GM12878 (cell line): ENCODE measurements around the gene KLHL8. TPM values are rescaled to one million over a fixed set of nuclear protein-coding genes. Genes with fewer than 3 reads are reported as not detected.

Experiments
- ATAC-seq: fragments of 200-7000 bp; cut with Tn5 transposase; 3 replicates; pipeline ENCODE4 v1.9.1; 2020; ENCODE audit warnings: mild to moderate bottlenecking, moderate library complexity
- BruUV-seq: library from RNA; stranded (reverse); fragments of 400-500 nt; replicated peaks from 2 replicates; lab custom pipeline; 2021; lab: Mats Ljungman, UMichigan
- CTCF ChIA-PET: fragments of 300-600 bp; sonication (Branson Sonifier 250); formaldehyde crosslinking; extraction: SDS; loops from one replicate; lab custom pipeline; 2021; ENCODE audit warnings: inconsistent platforms; lab: Yijun Ruan, JAX
- POLR2A ChIA-PET: fragments of 350-600 bp; formaldehyde crosslinking; extraction: SDS; loops from one replicate; lab custom pipeline; 2021; ENCODE audit warnings: inconsistent platforms; lab: Charles Lee
- RAD21 ChIA-PET: fragments of 300-600 bp; sonication (Branson Sonifier 250); formaldehyde crosslinking; loops from one replicate; lab custom pipeline; 2023; ENCODE audit warnings: antibody characterized with exemption; ENCODE audit not compliant: unreplicated experiment; lab: Charles Lee
- SMC1A ChIA-PET: fragments of 300-600 bp; sonication (Branson Sonifier 250); formaldehyde crosslinking; loops from one replicate; lab custom pipeline; 2023; ENCODE audit not compliant: unreplicated experiment, uncharacterized antibody; lab: Charles Lee
- DNase-seq: peaks from one replicate; pipeline ENCODE4 v3.0.0-alpha.2; 2011; ENCODE audit warnings: low read depth, low spot score
- FAIRE-seq: peaks from 3 replicates; lab custom pipeline; 2011; peaks lifted over from hg19 to GRCh38; lab: Jason Lieb, UNC
- H2AFZ ChIP-seq: 2 replicates; pipeline ENCODE4 v1.6.0; 2011; ENCODE audit warnings: low read depth, low read length, control low read depth; ENCODE audit not compliant: control insufficient read depth
- H3K27ac ChIP-seq: 2 replicates; pipeline ENCODE4 v1.5.1; 2011; ENCODE audit warnings: control low read depth; ENCODE audit not compliant: control insufficient read depth, insufficient read depth
- H3K27me3 ChIP-seq, 2 experiments: replicated peaks in 1 of 2; 2 replicates each; pipeline versions ENCODE4 v1.6.0 to v1.6.1; 2011; ENCODE audit warnings: low read length in 1 of 2; ENCODE audit not compliant: control insufficient read depth in 2 of 2, insufficient read depth in 2 of 2
- H3K36me3 ChIP-seq, 2 experiments: 2 replicates each; pipeline ENCODE4 v1.5.1; 2011; ENCODE audit warnings: low read length in 1 of 2; ENCODE audit not compliant: control insufficient read depth in 2 of 2, insufficient read depth in 2 of 2
- H3K4me1 ChIP-seq: 2 replicates; pipeline ENCODE4 v1.6.1; 2011; ENCODE audit warnings: mild to moderate bottlenecking, low read length, moderate library complexity, mixed read lengths; ENCODE audit not compliant: control insufficient read depth, insufficient read depth
- H3K4me2 ChIP-seq: 2 replicates; pipeline ENCODE4 v1.6.0; 2011; ENCODE audit warnings: control low read depth; ENCODE audit not compliant: control insufficient read depth, insufficient read depth
- H3K4me3 ChIP-seq: fragments of 200-600 bp; sonication (generic); 2 replicates; pipeline ENCODE4 v1.5.1; 2016
- H3K79me2 ChIP-seq: 2 replicates; pipeline ENCODE4 v1.6.0; 2011; ENCODE audit warnings: low read length; ENCODE audit not compliant: control insufficient read depth, insufficient read depth
- H3K9ac ChIP-seq: 2 replicates; pipeline ENCODE4 v1.8.0; 2011; ENCODE audit warnings: low read length, control low read depth, mixed read lengths; ENCODE audit not compliant: control insufficient read depth, insufficient read depth
- H3K9me3 ChIP-seq: replicated peaks from 3 replicates; pipeline ENCODE4 v1.5.1; 2011; ENCODE audit warnings: mild to moderate bottlenecking, low read length; ENCODE audit not compliant: control insufficient read depth, insufficient read depth
- H4K20me1 ChIP-seq: 2 replicates; pipeline ENCODE4 v1.6.0; 2011; ENCODE audit not compliant: control insufficient read depth, insufficient read depth
- BACH1 ChIP-seq: fragments of 450-650 bp; IDR thresholded peaks from 2 replicates; pipeline ENCODE4 v1.6.1; 2017; ENCODE audit warnings: mild to moderate bottlenecking, borderline replicate concordance
- CBX3 ChIP-seq: fragments of 200-600 bp; sonication (generic); IDR thresholded peaks from 2 replicates; pipeline ENCODE4 v1.6.1; 2016; ENCODE audit warnings: low read depth, borderline replicate concordance
- GABPA ChIP-seq: IDR thresholded peaks from 2 replicates; pipeline ENCODE4 v1.6.1; 2014; ENCODE audit warnings: antibody characterized with exemption, low read depth, mild to moderate bottlenecking, inconsistent platforms
- HDAC2 ChIP-seq: fragments of 200-600 bp; sonication (generic); IDR thresholded peaks from 2 replicates; pipeline ENCODE4 v1.6.1; 2017
- NR2C2 ChIP-seq: IDR thresholded peaks from 2 replicates; pipeline ENCODE4 v1.6.1; 2011; ENCODE audit warnings: borderline replicate concordance, low read depth; ENCODE audit not compliant: control insufficient read depth, insufficient read length
- SRF ChIP-seq, 2 experiments: IDR thresholded peaks; 2 replicates each; pipeline ENCODE4 v1.6.1; 2011; ENCODE audit warnings: low read depth in 2 of 2, low read length in 2 of 2, mild to moderate bottlenecking in 1 of 2, moderate library complexity in 1 of 2
- TCF7 ChIP-seq: IDR thresholded peaks from 2 replicates; pipeline ENCODE4 v1.6.1; 2014; ENCODE audit warnings: antibody characterized with exemption, borderline replicate concordance
- WRNIP1 ChIP-seq: IDR thresholded peaks from 2 replicates; pipeline ENCODE4 v1.6.1; 2011; ENCODE audit warnings: low read depth, low read length, improper control_type of control experiment, borderline replicate concordance
- YY1 ChIP-seq: IDR thresholded peaks from 2 replicates; pipeline ENCODE4 v1.6.1; 2011; ENCODE audit warnings: low read depth, mild to moderate bottlenecking, low read length
- WGBS: methylation state at CpG from one replicate; pipeline ENCODE4 v1.1.6; 2016; ENCODE audit warnings: low lambda C conversion rate; ENCODE audit not compliant: insufficient replicate concordance, insufficient coverage; ENCODE audit errors: missing lambda C conversion rate; 5-methylcytosine and 5-hydroxymethylcytosine counted together
- in situ Hi-C: fragments of 300-500 bp; cut with MboI; formaldehyde crosslinking; loops from 9 replicates; pipeline ENCODE4 v1.14.3; 2018; ENCODE audit warnings: mixed read lengths
- intact Hi-C: fragments of 100-400 bp; cut with micrococcal nuclease; formaldehyde crosslinking; loops from one replicate; pipeline ENCODE4 v1.14.2; 2022; ENCODE audit not compliant: unreplicated experiment
- polyA plus RNA-seq, 11 experiments: library from polyadenylated mRNA; depleted of rRNA in 4 of 11; unstranded in 6 of 11; stranded (reverse) in 5 of 11; fragments of >200 nt; fragmentation: Nextera tagmentation in 4 of 11; fragmentation: Illumina TruSeq in 1 of 11; extraction: Ambion mirVana in 4 of 11; extraction: Trizol in 1 of 11; gene quantifications; 1 replicate in 1 of 11; 2 replicates in 10 of 11; pipeline versions ENCODE4 v1.2.1 to v1.2.3, GENCODE V29; 2011 to 2016; ENCODE audit warnings: inconsistent platforms in 2 of 11, missing spikeins in 2 of 11, low read depth in 1 of 11
- total RNA-seq, 4 experiments: library from RNA; depleted of rRNA in 3 of 4; stranded (reverse); fragments of >200 nt in 3 of 4; fragmentation: Illumina TruSeq in 1 of 4; extraction: Trizol in 1 of 4; gene quantifications; 2 replicates each; pipeline versions ENCODE4 v1.2.1 to v1.2.3, GENCODE V29; 2013 to 2021
- TF ChIP-seq, protein P1 (sequence below): fragments of 450-650 bp; IDR thresholded peaks from 2 replicates; pipeline ENCODE4 v1.6.1; 2017; ENCODE audit warnings: mild to moderate bottlenecking, low read depth, inconsistent platforms; ENCODE audit not compliant: poor library complexity, severe bottlenecking
- TF ChIP-seq, protein P2 (sequence below), 3 experiments: IDR thresholded peaks in 2 of 3; conservative IDR thresholded peaks in 1 of 3; 2 replicates each; pipeline ENCODE4 v1.5.1; 2011; ENCODE audit warnings: low read depth in 3 of 3, low read length in 3 of 3, mild to moderate bottlenecking in 3 of 3, control low read depth in 2 of 3, moderate library complexity in 2 of 3, inconsistent platforms in 1 of 3, mixed read lengths in 1 of 3; ENCODE audit not compliant: control insufficient read depth in 2 of 3, insufficient read depth in 1 of 3; ENCODE audit errors: extremely low read depth in 1 of 3
- TF ChIP-seq, protein P3 (sequence below): IDR thresholded peaks from 2 replicates; pipeline ENCODE4 v1.6.1; 2012; ENCODE audit warnings: low read length, inconsistent platforms

Gene KLHL8
- total and polyA plus RNA-seq, 10 of the 15 experiments (the other 5 are each of a cell fraction or from before 2014, with no cell fraction given) = 4.5 to 13.1 (median 9.0) TPM

DNA sequence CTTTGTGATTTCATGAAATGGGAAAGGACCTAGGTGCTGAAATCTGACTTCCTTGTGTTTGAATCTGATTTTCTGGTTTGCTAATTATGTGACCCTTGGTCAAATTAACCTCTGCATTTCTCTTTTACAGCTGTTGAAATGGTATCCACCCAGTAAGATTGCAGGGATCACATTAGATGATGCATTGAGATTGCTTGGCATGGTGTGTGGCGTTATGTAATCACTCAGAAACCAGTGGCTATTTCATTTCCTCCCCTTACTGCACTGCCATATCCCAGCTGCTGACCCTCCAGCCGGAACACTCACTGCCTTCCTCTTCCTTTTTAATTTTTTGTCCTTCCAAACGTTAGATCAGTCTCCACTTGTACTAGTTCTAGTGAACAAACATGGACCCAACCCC is 79.0 kb downstream of the KLHL8 start (continued):
- TF ChIP-seq, protein P1, sequence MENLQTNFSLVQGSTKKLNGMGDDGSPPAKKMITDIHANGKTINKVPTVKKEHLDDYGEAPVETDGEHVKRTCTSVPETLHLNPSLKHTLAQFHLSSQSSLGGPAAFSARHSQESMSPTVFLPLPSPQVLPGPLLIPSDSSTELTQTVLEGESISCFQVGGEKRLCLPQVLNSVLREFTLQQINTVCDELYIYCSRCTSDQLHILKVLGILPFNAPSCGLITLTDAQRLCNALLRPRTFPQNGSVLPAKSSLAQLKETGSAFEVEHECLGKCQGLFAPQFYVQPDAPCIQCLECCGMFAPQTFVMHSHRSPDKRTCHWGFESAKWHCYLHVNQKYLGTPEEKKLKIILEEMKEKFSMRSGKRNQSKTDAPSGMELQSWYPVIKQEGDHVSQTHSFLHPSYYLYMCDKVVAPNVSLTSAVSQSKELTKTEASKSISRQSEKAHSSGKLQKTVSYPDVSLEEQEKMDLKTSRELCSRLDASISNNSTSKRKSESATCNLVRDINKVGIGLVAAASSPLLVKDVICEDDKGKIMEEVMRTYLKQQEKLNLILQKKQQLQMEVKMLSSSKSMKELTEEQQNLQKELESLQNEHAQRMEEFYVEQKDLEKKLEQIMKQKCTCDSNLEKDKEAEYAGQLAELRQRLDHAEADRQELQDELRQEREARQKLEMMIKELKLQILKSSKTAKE = no peak
- no peak for TF ChIP-seq HDAC2

DNA sequence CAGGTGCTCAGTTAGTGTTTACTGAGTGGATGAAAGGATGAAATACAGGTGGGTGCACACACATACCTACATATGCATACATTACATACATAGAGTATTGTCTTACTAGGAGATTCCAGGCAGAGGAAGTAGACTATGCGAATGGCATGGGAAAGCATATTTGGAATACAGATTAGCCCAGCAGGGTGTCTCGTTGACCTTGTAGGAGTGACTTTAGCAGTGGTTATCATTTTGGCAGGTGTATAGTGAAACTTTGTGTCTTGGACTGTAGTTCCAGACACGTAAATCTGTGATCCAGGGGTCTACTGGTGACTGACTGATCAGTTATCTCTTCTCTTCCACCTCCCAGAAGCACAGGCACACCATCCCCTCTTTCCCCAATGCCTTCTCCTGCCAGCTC is 86.3 kb downstream of the KLHL8 start:
- H3K4me2 ChIP-seq = no peak overlapping the region
- RAD21 ChIA-PET = interaction anchor here (0.9 kb wide), 1 partner anchor 16 kb away, joined by 3 read pairs; no protein-coding TSS in a partner anchor
- no peak for TF ChIP-seq WRNIP1
- no peak for TF ChIP-seq TCF7
- TF ChIP-seq, protein P2, sequence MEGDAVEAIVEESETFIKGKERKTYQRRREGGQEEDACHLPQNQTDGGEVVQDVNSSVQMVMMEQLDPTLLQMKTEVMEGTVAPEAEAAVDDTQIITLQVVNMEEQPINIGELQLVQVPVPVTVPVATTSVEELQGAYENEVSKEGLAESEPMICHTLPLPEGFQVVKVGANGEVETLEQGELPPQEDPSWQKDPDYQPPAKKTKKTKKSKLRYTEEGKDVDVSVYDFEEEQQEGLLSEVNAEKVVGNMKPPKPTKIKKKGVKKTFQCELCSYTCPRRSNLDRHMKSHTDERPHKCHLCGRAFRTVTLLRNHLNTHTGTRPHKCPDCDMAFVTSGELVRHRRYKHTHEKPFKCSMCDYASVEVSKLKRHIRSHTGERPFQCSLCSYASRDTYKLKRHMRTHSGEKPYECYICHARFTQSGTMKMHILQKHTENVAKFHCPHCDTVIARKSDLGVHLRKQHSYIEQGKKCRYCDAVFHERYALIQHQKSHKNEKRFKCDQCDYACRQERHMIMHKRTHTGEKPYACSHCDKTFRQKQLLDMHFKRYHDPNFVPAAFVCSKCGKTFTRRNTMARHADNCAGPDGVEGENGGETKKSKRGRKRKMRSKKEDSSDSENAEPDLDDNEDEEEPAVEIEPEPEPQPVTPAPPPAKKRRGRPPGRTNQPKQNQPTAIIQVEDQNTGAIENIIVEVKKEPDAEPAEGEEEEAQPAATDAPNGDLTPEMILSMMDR (IDR thresholded peaks at IDR 0.05 in 2 of 3, conservative IDR thresholded peaks at IDR 0.05 in 1 of 3; ENCODE audit: control insufficient read depth in 2 of 3, extremely low read depth in 1 of 3, insufficient read depth in 1 of 3, low read depth in 3 of 3, low read length in 3 of 3) = no peak
- no peak for TF ChIP-seq NR2C2
- TF ChIP-seq CBX3 = no peak
- TF ChIP-seq, protein P3, sequence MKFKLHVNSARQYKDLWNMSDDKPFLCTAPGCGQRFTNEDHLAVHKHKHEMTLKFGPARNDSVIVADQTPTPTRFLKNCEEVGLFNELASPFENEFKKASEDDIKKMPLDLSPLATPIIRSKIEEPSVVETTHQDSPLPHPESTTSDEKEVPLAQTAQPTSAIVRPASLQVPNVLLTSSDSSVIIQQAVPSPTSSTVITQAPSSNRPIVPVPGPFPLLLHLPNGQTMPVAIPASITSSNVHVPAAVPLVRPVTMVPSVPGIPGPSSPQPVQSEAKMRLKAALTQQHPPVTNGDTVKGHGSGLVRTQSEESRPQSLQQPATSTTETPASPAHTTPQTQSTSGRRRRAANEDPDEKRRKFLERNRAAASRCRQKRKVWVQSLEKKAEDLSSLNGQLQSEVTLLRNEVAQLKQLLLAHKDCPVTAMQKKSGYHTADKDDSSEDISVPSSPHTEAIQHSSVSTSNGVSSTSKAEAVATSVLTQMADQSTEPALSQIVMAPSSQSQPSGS = no peak
- TF ChIP-seq GABPA = no peak
- no peak for TF ChIP-seq BACH1
- no peak for TF ChIP-seq SRF (IDR thresholded peaks at IDR 0.05; ENCODE audit: low read depth in 2 of 2, low read length in 2 of 2)
- TF ChIP-seq YY1 = no peak
- TF ChIP-seq, all 136 proteins: peak for 0
- 98% methylated on average over 3 of the region's 3 CpGs for WGBS
- Histone ChIP-seq H3K36me3 (peaks cover 11 to 52% of the 10 kb centered on the region in 2 experiments), H3K4me3 (no peak overlapping the region), H3K9me3 (no peaks in the 10 kb centered on the region), H3K9ac (no peak overlapping the region), H3K27me3 (no peaks in the 10 kb centered on the region), H3K79me2 (no peaks in the 10 kb centered on the region), H3K4me1 (no peaks in the 10 kb centered on the region), H2AFZ (no peak overlapping the region), H3K27ac (no peak overlapping the region), H4K20me1 (no peaks in the 10 kb centered on the region)
- in situ Hi-C loops = no loop called here
- ChIA-PET SMC1A (interaction anchor here (0.8 to 3.4 kb wide), 2 partner anchors 16 to 79 kb away, joined by 3 to 12 read pairs; no protein-coding TSS in a partner anchor), CTCF (interaction anchor here (1.3 to 3.2 kb wide), 4 partner anchors 11 to 212 kb away, joined by 3 to 15 read pairs (median 6); no protein-coding TSS in a partner anchor), POLR2A (no interaction called here)
- DNase-seq (no peak), FAIRE-seq (no peak), ATAC-seq (no peak)
- no TSS peak for BruUV-seq
- intact Hi-C loops = no loop called here
